ENCODE results near the gene FCRLB. TPM values are rescaled to one million over a fixed set of nuclear protein-coding genes. Genes with fewer than 3 reads are reported as not detected.
"Not testable (repeated sequence)": the region's sequence is repeated elsewhere in the genome, so short reads cannot be mapped to it uniquely, and the experiment has no call there.

The FCRLB gene
- total RNA-seq, 2 experiments from 2014 or later: 0.35 to 0.43 TPM

- H3K4me3 Mint-ChIP-seq: peak overlapping the region; percentile 24
- ChIA-PET POLR2A (no interaction called here), CTCF (interaction anchor here (2.1 kb wide), 1 partner anchor 19 kb away, joined by 8 read pairs; the partner anchor contains the start of gene DUSP12)
- H3K36me3 Mint-ChIP-seq (ENCODE audit: low read depth): peaks cover 10% of the 10 kb centered on the region
- DNase-seq: no peak
- no peaks in the 10 kb centered on the region for H3K27me3 Mint-ChIP-seq
- H3K4me1 Mint-ChIP-seq: peaks cover 50% of the 10 kb centered on the region
- H3K27ac Mint-ChIP-seq: no peak overlapping the region
- no peaks in the 10 kb centered on the region for H3K9me3 Mint-ChIP-seq
These were observed 47.1 kb downstream of the FCRLB start for GRCh38 chr1:161768461-161768860.

- Mint-ChIP-seq H3K4me1 (peaks cover 49% of the 10 kb centered on the region), H3K9me3 (no peaks in the 10 kb centered on the region), H3K4me3 (no peak overlapping the region), H3K27me3 (no peaks in the 10 kb centered on the region), H3K36me3 (ENCODE audit: low read depth) (peaks cover 10% of the 10 kb centered on the region), H3K27ac (no peak overlapping the region)
- no peak for DNase-seq
- ChIA-PET POLR2A (interaction anchor here (1.2 to 1.5 kb wide), 3 partner anchors 16 to 23 kb away, joined by 3 to 4 read pairs (median 3); partner anchors contain the start of gene DUSP12), CTCF (no interaction called here)
These were observed 47.8 kb downstream of the FCRLB start for GRCh38 chr1:161768986-161769672.

- DNase-seq; H3K9me3 Mint-ChIP-seq; H3K27me3 Mint-ChIP-seq; H3K27ac Mint-ChIP-seq; H3K4me3 Mint-ChIP-seq; H3K36me3 Mint-ChIP-seq (ENCODE audit: low read depth): not testable (repeated sequence)
- ChIA-PET CTCF (interaction anchor here (0.5 kb wide), 1 partner anchor 267 kb away, joined by 3 read pairs; no protein-coding TSS in a partner anchor), POLR2A (interaction anchor here (1.2 to 1.5 kb wide), 3 partner anchors 17 to 22 kb away, joined by 3 to 4 read pairs (median 3); partner anchors contain the start of gene DUSP12)
- peaks cover 49% of the 10 kb centered on the region for H3K4me1 Mint-ChIP-seq
These were observed 48.3 kb downstream of the FCRLB start for GRCh38 chr1:161769673-161770045.

GRCh38 chr1:161770250-161770649, 48.9 kb downstream of the FCRLB start:
- peaks cover 10% of the 10 kb centered on the region for H3K36me3 Mint-ChIP-seq (ENCODE audit: low read depth)
- POLR2A ChIA-PET: interaction anchor here (1.2 to 1.5 kb wide), 3 partner anchors 17 to 22 kb away, joined by 3 to 4 read pairs (median 3); partner anchors contain the start of gene DUSP12
- peaks cover 44% of the 10 kb centered on the region for H3K4me1 Mint-ChIP-seq
- H3K27ac Mint-ChIP-seq: no peak overlapping the region
- no peak for DNase-seq
- CTCF ChIA-PET: interaction anchor here (0.5 kb wide), 1 partner anchor 267 kb away, joined by 3 read pairs; no protein-coding TSS in a partner anchor
- no peaks in the 10 kb centered on the region for H3K9me3 Mint-ChIP-seq
- H3K27me3 Mint-ChIP-seq: no peaks in the 10 kb centered on the region
- no peak overlapping the region for H3K4me3 Mint-ChIP-seq

- Mint-ChIP-seq H3K27ac (no peak overlapping the region), H3K4me3 (no peak overlapping the region), H3K27me3 (no peaks in the 10 kb centered on the region), H3K36me3 (ENCODE audit: low read depth) (peaks cover 10% of the 10 kb centered on the region), H3K9me3 (no peaks in the 10 kb centered on the region), H3K4me1 (peaks cover 38% of the 10 kb centered on the region)
- CTCF ChIA-PET: interaction anchor here (1.1 to 1.9 kb wide), 4 partner anchors 9 to 266 kb away, joined by 3 to 13 read pairs (median 5); no protein-coding TSS in a partner anchor
- DNase-seq: no peak
- POLR2A ChIA-PET: interaction anchor here (1.0 to 1.7 kb wide), 3 partner anchors 11 to 21 kb away, joined by 3 to 9 read pairs (median 6); partner anchors contain the start of gene DUSP12
These were observed 49.8 kb downstream of the FCRLB start for GRCh38 chr1:161771161-161771560.

- POLR2A ChIA-PET: interaction anchor here (0.7 to 1.7 kb wide), 5 partner anchors 11 to 22 kb away, joined by 3 to 9 read pairs (median 3); partner anchors contain the start of gene DUSP12
- Mint-ChIP-seq H3K4me3 (no peak overlapping the region), H3K27me3 (no peaks in the 10 kb centered on the region), H3K27ac (no peak overlapping the region), H3K4me1 (peaks cover 32% of the 10 kb centered on the region), H3K36me3 (ENCODE audit: low read depth) (peaks cover 6% of the 10 kb centered on the region), H3K9me3 (no peaks in the 10 kb centered on the region)
- no peak for DNase-seq
- CTCF ChIA-PET: interaction anchor here (0.8 to 1.9 kb wide), 6 partner anchors 9 to 284 kb away, joined by 3 to 13 read pairs (median 4); no protein-coding TSS in a partner anchor
These were observed 50.6 kb downstream of the FCRLB start for GRCh38 chr1:161771973-161772372.

- ChIA-PET CTCF (interaction anchor here (0.8 to 1.9 kb wide), 7 partner anchors 10 to 285 kb away, joined by 3 to 13 read pairs (median 4); no protein-coding TSS in a partner anchor), POLR2A (interaction anchor here (0.6 to 1.7 kb wide), 5 partner anchors 14 to 23 kb away, joined by 3 to 9 read pairs (median 3); partner anchors contain the start of gene DUSP12)
- Mint-ChIP-seq H3K4me3 (no peak overlapping the region), H3K36me3 (ENCODE audit: low read depth) (peaks cover 6% of the 10 kb centered on the region), H3K27me3 (no peaks in the 10 kb centered on the region), H3K27ac (no peak overlapping the region), H3K9me3 (no peaks in the 10 kb centered on the region), H3K4me1 (peaks cover 28% of the 10 kb centered on the region)
- DNase-seq: no peak
These were observed 51.1 kb downstream of the FCRLB start for GRCh38 chr1:161772397-161772796.

GRCh38 chr1:161773791-161774190, 52.4 kb downstream of the FCRLB start:
- peaks cover 3% of the 10 kb centered on the region for H3K36me3 Mint-ChIP-seq (ENCODE audit: low read depth)
- POLR2A ChIA-PET: no interaction called here
- no peaks in the 10 kb centered on the region for H3K27me3 Mint-ChIP-seq
- peaks cover 18% of the 10 kb centered on the region for H3K4me1 Mint-ChIP-seq
- CTCF ChIA-PET: no interaction called here
- H3K27ac Mint-ChIP-seq: no peak overlapping the region
- no peak overlapping the region for H3K4me3 Mint-ChIP-seq
- H3K9me3 Mint-ChIP-seq: no peaks in the 10 kb centered on the region
- DNase-seq: no peak

- no peak overlapping the region for H3K27ac Mint-ChIP-seq
These were observed 55.9 kb downstream of the FCRLB start for GRCh38 chr1:161777261-161777660.

More at GRCh38 chr1:161777261-161777660, 55.9 kb downstream of the FCRLB start:
- no peak for DNase-seq
- Mint-ChIP-seq H3K27me3 (no peaks in the 10 kb centered on the region), H3K9me3 (no peaks in the 10 kb centered on the region), H3K36me3 (ENCODE audit: low read depth) (peaks cover 2% of the 10 kb centered on the region), H3K4me1 (peaks cover 10% of the 10 kb centered on the region), H3K4me3 (no peak overlapping the region)
- CTCF ChIA-PET: no interaction called here
- POLR2A ChIA-PET: interaction anchor here (1.1 kb wide), 1 partner anchor 28 kb away, joined by 4 read pairs; the partner anchor contains the start of gene DUSP12

Other genes starting within 250 kb of the FCRLB start
- gene FCGR2A, start 216.1 kb upstream of the FCRLB start, total RNA-seq: under 1 TPM in 1 of 2 experiments, not detected in 1; 0.30 TPM
- gene HSPA6, start 197.0 kb upstream of the FCRLB start, total RNA-seq: 1 to 10 TPM in 1 of 2 experiments, under 1 TPM in 1; 0.91 to 1.2 TPM
- gene FCGR3A, start 171.7 kb upstream of the FCRLB start, total RNA-seq: under 1 TPM; 0.18 to 0.53 TPM
- gene FCGR3B, start 90.4 kb upstream of the FCRLB start, total RNA-seq: not detected
- under 1 TPM; 0.18 to 0.25 TPM for gene FCGR2B, start 58.4 kb upstream of the FCRLB start, total RNA-seq
- gene FCRLA, start 14.3 kb upstream of the FCRLB start, total RNA-seq: not detected
- 10 to 100 TPM; 23.4 to 23.5 TPM for gene DUSP12, start 28.2 kb downstream of the FCRLB start, total RNA-seq
- gene ATF6, start 44.8 kb downstream of the FCRLB start, total RNA-seq: 10 to 100 TPM; 19.3 TPM